ENCODE measurements around the gene DNAJC9. TPM values are rescaled to one million over a fixed set of nuclear protein-coding genes. Genes with fewer than 3 reads are reported as not detected.

Gene DNAJC9
- polyA plus RNA-seq, 1 donor from 2014 or later: 88.0 TPM

DNA sequence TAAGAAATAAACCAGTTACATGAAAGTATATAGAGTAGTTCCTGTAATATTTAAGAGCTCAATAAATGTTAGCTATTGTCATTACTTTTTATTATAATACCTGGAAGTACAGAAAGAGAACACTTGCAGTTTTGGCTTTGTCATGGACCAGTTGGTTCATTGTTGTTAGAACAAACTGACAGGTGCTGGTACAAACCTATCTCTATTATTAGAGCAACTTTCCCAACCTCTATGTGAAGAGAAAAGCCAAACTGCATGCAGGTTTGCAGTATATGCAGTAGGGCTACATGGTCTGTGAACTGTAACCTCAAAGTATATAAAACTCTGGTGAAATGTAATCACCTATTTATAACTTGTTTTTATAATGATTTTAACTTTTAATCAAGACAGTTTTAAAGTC is 20.4 kb downstream of the DNAJC9 start:
- Histone ChIP-seq H3K9me3 (ENCODE audit: low read length) (no peaks in the 10 kb centered on the region), H3K9ac (ENCODE audit: low read length) (no peak overlapping the region), H3K27ac (ENCODE audit: low read length) (no peak overlapping the region), H3K4me3 (ENCODE audit: low read length) (no peak overlapping the region), H3K4me2 (ENCODE audit: low read length) (no peak overlapping the region), H2AFZ (ENCODE audit: low read depth, low read length) (no peak overlapping the region), H3K9me2 (ENCODE audit: insufficient read depth, low read length) (no peaks in the 10 kb centered on the region), H3K27me3 (ENCODE audit: insufficient read depth, low read depth, low read length) (no peaks in the 10 kb centered on the region), H3K36me3 (ENCODE audit: insufficient read depth, low read length) (no peaks in the 10 kb centered on the region), H3F3A (ENCODE audit: insufficient read depth, low read length, poor library complexity, severe bottlenecking) (no peaks in the 10 kb centered on the region), H3K79me2 (replicated peaks; ENCODE audit: insufficient read depth, low read length) (no peaks in the 10 kb centered on the region), H4K20me1 (ENCODE audit: insufficient read depth) (no peaks in the 10 kb centered on the region)
- TF ChIP-seq, protein P1, sequence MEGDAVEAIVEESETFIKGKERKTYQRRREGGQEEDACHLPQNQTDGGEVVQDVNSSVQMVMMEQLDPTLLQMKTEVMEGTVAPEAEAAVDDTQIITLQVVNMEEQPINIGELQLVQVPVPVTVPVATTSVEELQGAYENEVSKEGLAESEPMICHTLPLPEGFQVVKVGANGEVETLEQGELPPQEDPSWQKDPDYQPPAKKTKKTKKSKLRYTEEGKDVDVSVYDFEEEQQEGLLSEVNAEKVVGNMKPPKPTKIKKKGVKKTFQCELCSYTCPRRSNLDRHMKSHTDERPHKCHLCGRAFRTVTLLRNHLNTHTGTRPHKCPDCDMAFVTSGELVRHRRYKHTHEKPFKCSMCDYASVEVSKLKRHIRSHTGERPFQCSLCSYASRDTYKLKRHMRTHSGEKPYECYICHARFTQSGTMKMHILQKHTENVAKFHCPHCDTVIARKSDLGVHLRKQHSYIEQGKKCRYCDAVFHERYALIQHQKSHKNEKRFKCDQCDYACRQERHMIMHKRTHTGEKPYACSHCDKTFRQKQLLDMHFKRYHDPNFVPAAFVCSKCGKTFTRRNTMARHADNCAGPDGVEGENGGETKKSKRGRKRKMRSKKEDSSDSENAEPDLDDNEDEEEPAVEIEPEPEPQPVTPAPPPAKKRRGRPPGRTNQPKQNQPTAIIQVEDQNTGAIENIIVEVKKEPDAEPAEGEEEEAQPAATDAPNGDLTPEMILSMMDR (IDR thresholded peaks at IDR 0.05; ENCODE audit: poor library complexity, severe bottlenecking): no peak
- TF ChIP-seq SMC3 (conservative IDR thresholded peaks at IDR 0.05; ENCODE audit: poor library complexity): no peak
- no peak for TF ChIP-seq RAD21 (conservative IDR thresholded peaks at IDR 0.05)
- no peak for TF ChIP-seq TAF1 (IDR thresholded peaks at IDR 0.05; ENCODE audit: low read depth)
- TF ChIP-seq, protein P2, sequence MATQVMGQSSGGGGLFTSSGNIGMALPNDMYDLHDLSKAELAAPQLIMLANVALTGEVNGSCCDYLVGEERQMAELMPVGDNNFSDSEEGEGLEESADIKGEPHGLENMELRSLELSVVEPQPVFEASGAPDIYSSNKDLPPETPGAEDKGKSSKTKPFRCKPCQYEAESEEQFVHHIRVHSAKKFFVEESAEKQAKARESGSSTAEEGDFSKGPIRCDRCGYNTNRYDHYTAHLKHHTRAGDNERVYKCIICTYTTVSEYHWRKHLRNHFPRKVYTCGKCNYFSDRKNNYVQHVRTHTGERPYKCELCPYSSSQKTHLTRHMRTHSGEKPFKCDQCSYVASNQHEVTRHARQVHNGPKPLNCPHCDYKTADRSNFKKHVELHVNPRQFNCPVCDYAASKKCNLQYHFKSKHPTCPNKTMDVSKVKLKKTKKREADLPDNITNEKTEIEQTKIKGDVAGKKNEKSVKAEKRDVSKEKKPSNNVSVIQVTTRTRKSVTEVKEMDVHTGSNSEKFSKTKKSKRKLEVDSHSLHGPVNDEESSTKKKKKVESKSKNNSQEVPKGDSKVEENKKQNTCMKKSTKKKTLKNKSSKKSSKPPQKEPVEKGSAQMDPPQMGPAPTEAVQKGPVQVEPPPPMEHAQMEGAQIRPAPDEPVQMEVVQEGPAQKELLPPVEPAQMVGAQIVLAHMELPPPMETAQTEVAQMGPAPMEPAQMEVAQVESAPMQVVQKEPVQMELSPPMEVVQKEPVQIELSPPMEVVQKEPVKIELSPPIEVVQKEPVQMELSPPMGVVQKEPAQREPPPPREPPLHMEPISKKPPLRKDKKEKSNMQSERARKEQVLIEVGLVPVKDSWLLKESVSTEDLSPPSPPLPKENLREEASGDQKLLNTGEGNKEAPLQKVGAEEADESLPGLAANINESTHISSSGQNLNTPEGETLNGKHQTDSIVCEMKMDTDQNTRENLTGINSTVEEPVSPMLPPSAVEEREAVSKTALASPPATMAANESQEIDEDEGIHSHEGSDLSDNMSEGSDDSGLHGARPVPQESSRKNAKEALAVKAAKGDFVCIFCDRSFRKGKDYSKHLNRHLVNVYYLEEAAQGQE (IDR thresholded peaks at IDR 0.05; ENCODE audit: borderline replicate concordance): no peak

DNA sequence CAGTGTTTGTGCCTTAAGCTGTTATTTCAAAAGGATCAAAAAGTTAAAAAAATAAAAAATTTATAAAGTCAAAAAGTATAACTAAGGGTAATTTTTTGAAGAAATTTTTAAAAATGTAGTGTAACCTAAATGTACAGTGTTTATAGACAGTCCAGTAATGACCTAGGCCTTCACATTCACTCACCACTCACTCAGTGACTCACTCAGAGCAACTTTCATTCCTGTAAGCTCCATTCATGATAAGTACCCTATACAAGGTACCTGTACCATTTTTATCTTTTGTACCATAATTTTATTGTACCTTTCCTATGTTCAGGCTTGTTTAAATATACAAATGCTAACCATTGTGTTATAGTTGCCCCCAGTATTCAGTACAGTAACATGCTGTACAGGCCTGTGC is 21.5 kb downstream of the DNAJC9 start:
- Histone ChIP-seq H3K4me3 (ENCODE audit: low read length) (no peak overlapping the region), H3K4me2 (ENCODE audit: low read length) (no peak overlapping the region), H3K9me3 (ENCODE audit: low read length) (no peaks in the 10 kb centered on the region), H3K9me2 (ENCODE audit: insufficient read depth, low read length) (no peaks in the 10 kb centered on the region), H2AFZ (ENCODE audit: low read depth, low read length) (no peak overlapping the region), H3K79me2 (replicated peaks; ENCODE audit: insufficient read depth, low read length) (no peaks in the 10 kb centered on the region), H3K36me3 (ENCODE audit: insufficient read depth, low read length) (peaks cover 4% of the 10 kb centered on the region), H3F3A (ENCODE audit: insufficient read depth, low read length, poor library complexity, severe bottlenecking) (no peaks in the 10 kb centered on the region), H3K27ac (ENCODE audit: low read length) (no peak overlapping the region), H3K9ac (ENCODE audit: low read length) (no peak overlapping the region), H4K20me1 (ENCODE audit: insufficient read depth) (no peaks in the 10 kb centered on the region), H3K27me3 (ENCODE audit: insufficient read depth, low read depth, low read length) (no peaks in the 10 kb centered on the region)
- no peak for TF ChIP-seq EZH2 (IDR thresholded peaks at IDR 0.05; ENCODE audit: borderline replicate concordance, insufficient read depth, low read length, poor library complexity, severe bottlenecking)
- TF ChIP-seq, protein P1 (IDR thresholded peaks at IDR 0.05; ENCODE audit: poor library complexity, severe bottlenecking): no peak
- no peak for TF ChIP-seq SMC3 (conservative IDR thresholded peaks at IDR 0.05; ENCODE audit: poor library complexity)
- no peak for TF ChIP-seq MXI1 (conservative IDR thresholded peaks at IDR 0.05; ENCODE audit: poor library complexity, severe bottlenecking)
- TF ChIP-seq TAF1 (IDR thresholded peaks at IDR 0.05; ENCODE audit: low read depth): no peak
- no peak for TF ChIP-seq RAD21 (conservative IDR thresholded peaks at IDR 0.05)
- TF ChIP-seq POLR2AphosphoS5 (IDR thresholded peaks at IDR 0.05): no peak
- TF ChIP-seq, protein P2 (IDR thresholded peaks at IDR 0.05; ENCODE audit: borderline replicate concordance): no peak
- TF ChIP-seq EP300 (conservative IDR thresholded peaks at IDR 0.05; ENCODE audit: poor library complexity, severe bottlenecking): no peak

Data from neural cell (in vitro differentiated cells).